GM12874 (cell line): ENCODE results near the gene TCN2.

ENCODE experiments used
- CTCF ChIP-seq: IDR thresholded peaks from 2 replicates; pipeline ENCODE4 v1.5.1; 2011; ENCODE audit warnings: low read depth, mild to moderate bottlenecking, control low read depth, low read length, moderate library complexity; ENCODE audit not compliant: insufficient read depth

TCN2 gene

GRCh38 chr22:30564761-30565119 lies 42.2 kb upstream of the TCN2 start:
- TF ChIP-seq CTCF = no peak

- TF ChIP-seq CTCF = no peak
Observed at GRCh38 chr22:30565341-30565740, 41.6 kb upstream of the TCN2 start.

GRCh38 chr22:30566125-30566524 lies 40.8 kb upstream of the TCN2 start:
- TF ChIP-seq CTCF = no peak

GRCh38 chr22:30568137-30568805 lies 38.7 kb upstream of the TCN2 start:
- no peak for TF ChIP-seq CTCF

GRCh38 chr22:30569674-30570202 lies 37.2 kb upstream of the TCN2 start:
- no peak for TF ChIP-seq CTCF

- TF ChIP-seq CTCF = no peak
Observed at GRCh38 chr22:30572210-30572609, 34.8 kb upstream of the TCN2 start.

- TF ChIP-seq CTCF = no peak
Observed at GRCh38 chr22:30572840-30573593, 34.0 kb upstream of the TCN2 start.
